ENCODE measurements around the gene EXOC3L4. TPM values are rescaled to one million over a fixed set of nuclear protein-coding genes. Genes with fewer than 3 reads are reported as not detected.
A peak's percentile ranks its signal among the peaks of the same experiment; 100 is the strongest.

Gene EXOC3L4
- total RNA-seq, 4 donors from 2014 or later, result 0.63 to 2.1 (median 1.3) TPM

DNA sequence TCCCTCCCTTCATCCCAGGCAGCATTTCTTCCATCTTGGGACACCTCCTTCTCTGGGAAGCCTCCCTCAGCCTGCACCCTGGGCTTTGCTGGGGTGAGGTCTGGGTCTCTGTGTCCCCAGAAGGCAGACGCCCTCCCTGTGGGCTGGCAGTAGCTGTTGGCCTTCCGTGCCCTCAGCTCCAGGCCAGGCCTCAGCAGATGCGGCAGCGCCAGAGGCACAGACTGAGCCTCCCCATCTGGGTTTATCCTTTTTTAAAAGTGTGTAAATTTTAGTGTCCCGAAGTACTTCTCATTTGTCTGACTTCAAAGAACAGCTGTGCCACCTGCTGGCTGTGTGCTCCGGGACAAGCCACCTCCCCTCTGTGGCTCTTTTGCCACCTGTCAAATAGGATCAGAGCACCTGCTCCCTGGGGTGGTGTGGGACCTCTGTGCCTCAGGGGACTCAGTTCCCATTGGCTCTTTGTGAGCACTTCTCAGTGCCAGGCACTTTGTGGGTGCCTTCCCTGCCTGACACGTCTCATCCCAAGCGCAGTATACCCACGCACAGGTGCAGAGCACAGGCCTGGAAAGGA is 11.1 kb downstream of the EXOC3L4 start:
- TF ChIP-seq POLR2A (IDR thresholded peaks at IDR 0.05), result no peak
- TF ChIP-seq, protein P1, sequence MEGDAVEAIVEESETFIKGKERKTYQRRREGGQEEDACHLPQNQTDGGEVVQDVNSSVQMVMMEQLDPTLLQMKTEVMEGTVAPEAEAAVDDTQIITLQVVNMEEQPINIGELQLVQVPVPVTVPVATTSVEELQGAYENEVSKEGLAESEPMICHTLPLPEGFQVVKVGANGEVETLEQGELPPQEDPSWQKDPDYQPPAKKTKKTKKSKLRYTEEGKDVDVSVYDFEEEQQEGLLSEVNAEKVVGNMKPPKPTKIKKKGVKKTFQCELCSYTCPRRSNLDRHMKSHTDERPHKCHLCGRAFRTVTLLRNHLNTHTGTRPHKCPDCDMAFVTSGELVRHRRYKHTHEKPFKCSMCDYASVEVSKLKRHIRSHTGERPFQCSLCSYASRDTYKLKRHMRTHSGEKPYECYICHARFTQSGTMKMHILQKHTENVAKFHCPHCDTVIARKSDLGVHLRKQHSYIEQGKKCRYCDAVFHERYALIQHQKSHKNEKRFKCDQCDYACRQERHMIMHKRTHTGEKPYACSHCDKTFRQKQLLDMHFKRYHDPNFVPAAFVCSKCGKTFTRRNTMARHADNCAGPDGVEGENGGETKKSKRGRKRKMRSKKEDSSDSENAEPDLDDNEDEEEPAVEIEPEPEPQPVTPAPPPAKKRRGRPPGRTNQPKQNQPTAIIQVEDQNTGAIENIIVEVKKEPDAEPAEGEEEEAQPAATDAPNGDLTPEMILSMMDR (IDR thresholded peaks at IDR 0.05), result peak in 1 of 5 experiments; percentile 6
- H3K4me3 ChIP-seq, result no peak overlapping the region
- H3K4me1 ChIP-seq, result peaks cover 0 to 49% (median 37%) of the 10 kb centered on the region in 4 donors
- peaks cover 2 to 42% of the 10 kb centered on the region in 2 donors for H3K27me3 ChIP-seq
- no peak for DNase-seq (ENCODE audit: low spot score in 2 of 2)
- H3K9me3 ChIP-seq, result no peaks in the 10 kb centered on the region
- H3K36me3 ChIP-seq, result no peaks in the 10 kb centered on the region
- no peak overlapping the region for H3K27ac ChIP-seq
- 54 to 70% methylated on average over 7 of the region's 9 CpGs for WGBS, 2 donors

DNA sequence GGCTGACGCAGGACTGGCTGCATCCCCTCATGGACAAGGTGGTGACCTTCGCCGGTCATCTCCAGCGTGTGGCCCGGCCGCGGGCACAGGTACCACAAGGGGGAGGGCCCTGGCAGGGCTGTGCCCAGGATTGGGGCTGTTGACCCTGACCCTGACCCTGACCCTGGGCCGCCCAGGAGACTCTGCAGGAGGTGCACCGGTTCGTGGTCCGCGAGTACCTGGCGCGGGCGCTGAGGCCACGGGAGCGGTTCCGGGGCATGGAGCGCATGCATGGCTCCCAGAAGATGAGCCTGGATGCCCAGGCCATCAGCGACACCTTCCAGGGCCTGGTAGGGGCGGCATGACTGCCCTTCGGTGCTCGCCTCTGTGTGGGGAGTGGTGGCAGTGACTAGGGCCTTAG is 12.9 kb downstream of the EXOC3L4 start:
- no peak for DNase-seq (ENCODE audit: low spot score in 2 of 2)
- WGBS, 2 donors, result 94 to 98% methylated on average over 14 to 23 of the region's 23 CpGs
- H3K27me3 ChIP-seq, result peaks cover 2 to 25% of the 10 kb centered on the region in 2 donors
- H3K27ac ChIP-seq, result no peak overlapping the region
- H3K4me1 ChIP-seq, result peaks cover 0 to 61% (median 46%) of the 10 kb centered on the region in 4 donors
- no peaks in the 10 kb centered on the region for H3K9me3 ChIP-seq
- no peak for TF ChIP-seq EP300 (IDR thresholded peaks at IDR 0.05)
- TF ChIP-seq POLR2A (IDR thresholded peaks at IDR 0.05), result no peak
- TF ChIP-seq, protein P1 (IDR thresholded peaks at IDR 0.05), result no peak
- H3K4me3 ChIP-seq, result no peak overlapping the region
- no peaks in the 10 kb centered on the region for H3K36me3 ChIP-seq

DNA sequence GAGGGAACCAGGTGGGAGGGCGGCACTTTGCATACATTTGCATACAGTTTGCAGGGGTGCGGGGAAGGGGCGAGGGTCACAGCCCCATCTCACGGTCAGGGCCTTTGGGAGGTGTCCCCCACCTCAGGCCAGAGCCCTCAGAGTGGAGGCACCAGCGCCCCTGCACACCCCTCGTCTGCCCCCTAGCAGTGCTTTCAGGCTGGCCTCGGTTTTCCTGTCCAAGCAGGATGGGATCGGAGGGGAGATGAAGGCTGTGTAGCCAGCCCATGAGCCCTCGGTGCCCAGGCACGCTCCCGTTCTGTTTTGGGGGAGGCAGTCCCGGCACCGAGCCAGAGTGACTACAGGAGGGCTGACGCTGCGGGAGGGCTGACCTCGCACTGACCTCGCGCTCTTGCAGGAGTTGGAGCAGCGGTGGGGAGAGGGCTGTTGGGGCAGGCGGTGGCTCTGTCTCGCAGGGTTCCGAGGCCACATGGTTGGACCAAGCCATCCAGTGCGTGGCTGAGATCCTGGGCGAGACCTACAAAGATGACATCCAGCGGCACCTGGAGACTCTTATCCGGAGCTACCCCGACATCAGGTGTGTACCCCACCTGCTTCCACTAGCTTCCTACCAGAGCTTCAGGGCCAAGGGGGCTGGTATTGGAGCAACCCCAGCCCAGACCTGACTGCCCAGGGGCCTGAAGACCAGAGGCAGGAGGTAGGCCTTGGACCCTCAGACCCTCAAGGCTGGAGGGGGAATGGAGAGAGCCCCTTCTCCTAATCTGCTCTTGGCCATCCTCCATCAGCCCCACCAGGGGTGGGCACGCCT is 13.6 kb downstream of the EXOC3L4 start:
- DNase-seq (ENCODE audit: low spot score in 2 of 2), result no peak
- Histone ChIP-seq H3K36me3 (no peaks in the 10 kb centered on the region), H3K4me1 (peaks cover 0 to 59% (median 40%) of the 10 kb centered on the region in 4 donors), H3K4me3 (no peak overlapping the region), H3K9me3 (no peaks in the 10 kb centered on the region), H3K27ac (peak overlapping the region in 1 of 4 donors; percentile 29), H3K27me3 (peaks cover 2 to 18% of the 10 kb centered on the region in 2 donors)
- WGBS, 2 donors, result 79 to 80% methylated on average over 17 to 25 of the region's 28 CpGs
- no peak for TF ChIP-seq EP300 (IDR thresholded peaks at IDR 0.05)

DNA sequence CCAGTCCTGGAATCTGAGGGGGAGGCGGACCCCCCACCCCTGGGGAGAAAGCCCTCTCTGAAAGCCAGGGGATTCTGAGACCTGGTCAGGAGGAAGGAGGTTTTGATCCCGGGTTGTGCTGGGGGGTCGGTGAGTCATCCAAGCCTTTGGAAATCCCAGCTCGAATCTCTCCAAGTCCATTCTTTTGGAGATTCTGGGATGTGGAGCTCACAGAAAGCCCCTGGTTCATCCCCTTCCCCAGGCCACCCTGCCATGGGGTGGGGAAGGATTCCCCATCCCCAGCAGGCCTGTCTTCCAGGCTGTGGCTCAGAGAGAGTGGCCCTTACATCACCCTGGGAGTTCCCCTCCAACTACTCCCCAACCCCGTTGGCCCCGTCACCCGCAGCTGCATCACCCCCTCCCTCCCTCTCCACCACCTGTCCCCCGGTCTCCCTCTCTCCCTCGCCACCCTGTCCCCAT is 14.3 kb downstream of the EXOC3L4 start:
- H3K36me3 ChIP-seq, result no peaks in the 10 kb centered on the region
- H3K27me3 ChIP-seq, result peaks cover 0 to 11% of the 10 kb centered on the region in 2 donors
- WGBS, 2 donors, result 15 to 42% methylated on average over 7 to 8 of the region's 9 CpGs
- H3K4me3 ChIP-seq, result no peak overlapping the region
- TF ChIP-seq, protein P1 (IDR thresholded peaks at IDR 0.05), result no peak
- no peak for TF ChIP-seq POLR2A (IDR thresholded peaks at IDR 0.05)
- no peak for TF ChIP-seq EP300 (IDR thresholded peaks at IDR 0.05)
- H3K27ac ChIP-seq, result peak overlapping the region in 1 of 4 donors; percentile 29
- no peak for DNase-seq (ENCODE audit: low spot score in 2 of 2)
- peaks cover 0 to 54% (median 35%) of the 10 kb centered on the region in 4 donors for H3K4me1 ChIP-seq
- H3K9me3 ChIP-seq, result no peaks in the 10 kb centered on the region

DNA sequence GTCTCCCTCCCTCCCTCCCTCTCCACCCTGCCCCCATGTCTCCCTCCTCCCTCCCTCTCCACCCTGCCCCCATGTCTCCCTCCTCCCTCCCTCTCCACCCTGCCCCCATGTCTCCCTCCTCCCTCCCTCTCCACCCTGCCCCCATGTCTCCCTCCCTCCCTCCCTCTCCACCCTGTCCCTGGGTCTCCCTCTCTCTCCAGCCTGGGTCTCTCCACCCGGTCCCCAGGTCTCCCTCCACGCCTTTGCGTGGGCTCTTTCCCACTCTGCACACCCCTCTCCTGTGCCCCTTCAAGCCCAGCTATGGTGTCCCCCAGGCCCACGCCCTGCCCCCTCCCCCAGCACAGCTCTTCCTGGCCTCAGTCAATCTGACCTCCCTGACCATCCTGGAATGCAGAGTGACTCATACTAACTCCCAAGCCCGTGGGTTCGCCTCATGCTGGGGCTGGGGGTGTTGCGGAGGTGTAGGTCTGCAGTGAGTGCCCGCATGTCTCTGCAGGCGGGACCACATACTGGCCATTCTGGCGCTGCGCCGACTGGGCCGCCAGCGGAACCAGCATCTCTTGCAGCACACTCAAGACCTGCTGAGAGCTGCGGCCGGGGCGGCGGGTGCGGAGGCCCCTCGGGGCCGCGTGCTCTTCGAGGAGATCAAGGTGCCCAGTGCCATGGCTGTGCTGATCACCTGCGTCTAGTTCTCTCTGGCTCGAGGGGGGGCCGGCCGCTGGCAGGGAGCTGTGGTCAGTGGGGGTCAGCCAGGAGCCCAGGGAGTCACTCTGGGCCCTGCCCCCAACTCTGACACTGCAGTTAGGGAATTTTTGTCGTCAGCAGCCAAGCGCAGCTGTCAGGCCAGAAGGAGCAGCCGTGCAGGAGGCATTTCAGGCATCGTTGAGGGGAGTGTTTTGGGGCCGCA is 15.3 kb downstream of the EXOC3L4 start:
- TF ChIP-seq, protein P1 (IDR thresholded peaks at IDR 0.05), result no peak
- no peak for TF ChIP-seq POLR2A (IDR thresholded peaks at IDR 0.05)
- TF ChIP-seq EP300 (IDR thresholded peaks at IDR 0.05), result no peak
- 23 to 33% methylated on average over 13 to 26 of the region's 32 CpGs for WGBS, 2 donors
- H3K36me3 ChIP-seq, result no peaks in the 10 kb centered on the region
- peaks cover 0 to 54% (median 28%) of the 10 kb centered on the region in 4 donors for H3K4me1 ChIP-seq
- H3K9me3 ChIP-seq, result no peaks in the 10 kb centered on the region
- H3K27me3 ChIP-seq, result peaks cover 0 to 1% of the 10 kb centered on the region in 2 donors
- H3K4me3 ChIP-seq, result no peak overlapping the region
- no peak for DNase-seq (ENCODE audit: low spot score in 2 of 2)
- peak overlapping the region in 2 of 4 donors; percentile 29 to 54 for H3K27ac ChIP-seq
